GM18511 (cell line): ENCODE results near the gene RUBCNL.
"Not testable (repeated sequence)": the region's sequence is repeated elsewhere in the genome, so short reads cannot be mapped to it uniquely, and the experiment has no call there.

Source experiments
- ATAC-seq: cut with Tn5 transposase; IDR thresholded peaks from one replicate; pipeline ENCODE4 v1.9.1; 2021; ENCODE audit warnings: mild to moderate bottlenecking, moderate library complexity; ENCODE audit not compliant: unreplicated experiment

Gene RUBCNL

DNA sequence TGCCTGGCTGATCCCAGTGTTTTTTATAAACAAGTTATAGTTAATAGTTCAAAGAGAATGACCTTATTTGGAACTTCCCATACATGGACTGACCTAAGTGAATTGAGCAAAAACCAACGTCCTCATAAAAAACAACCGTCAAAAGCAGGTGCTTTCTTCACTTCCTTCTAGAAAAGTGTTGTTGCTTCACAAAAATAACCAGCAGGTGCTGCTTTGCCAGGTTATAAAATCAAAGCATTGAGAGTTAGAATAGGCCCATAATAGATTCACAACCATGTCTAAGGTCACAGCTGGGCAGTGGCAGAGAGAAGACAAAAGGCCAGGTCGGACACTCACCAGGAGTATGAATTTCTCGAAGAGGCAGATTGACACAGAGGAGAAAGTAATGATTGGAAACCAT, 9.5 kb downstream of the RUBCNL start:
- ATAC-seq = peak; percentile 40

DNA sequence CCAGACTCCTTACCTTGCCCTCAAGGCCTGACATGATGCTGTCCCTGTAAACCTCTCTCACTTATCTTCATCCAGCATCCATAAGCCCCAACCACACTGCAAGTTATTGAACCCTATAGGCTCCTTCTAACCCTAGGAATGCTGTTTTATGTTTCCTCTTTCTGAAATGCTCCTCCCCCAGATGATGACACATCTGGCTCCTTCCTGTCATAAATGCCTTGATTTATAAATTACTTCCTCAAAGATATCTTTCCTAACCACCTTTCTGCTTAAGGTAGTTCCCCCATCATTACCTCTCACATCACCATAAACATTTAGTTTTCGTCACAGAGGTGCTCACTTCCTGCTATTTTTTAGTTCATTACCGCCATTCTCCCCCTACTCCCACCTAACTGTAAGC, 12.3 kb downstream of the RUBCNL start:
- peak; percentile 38 for ATAC-seq

DNA sequence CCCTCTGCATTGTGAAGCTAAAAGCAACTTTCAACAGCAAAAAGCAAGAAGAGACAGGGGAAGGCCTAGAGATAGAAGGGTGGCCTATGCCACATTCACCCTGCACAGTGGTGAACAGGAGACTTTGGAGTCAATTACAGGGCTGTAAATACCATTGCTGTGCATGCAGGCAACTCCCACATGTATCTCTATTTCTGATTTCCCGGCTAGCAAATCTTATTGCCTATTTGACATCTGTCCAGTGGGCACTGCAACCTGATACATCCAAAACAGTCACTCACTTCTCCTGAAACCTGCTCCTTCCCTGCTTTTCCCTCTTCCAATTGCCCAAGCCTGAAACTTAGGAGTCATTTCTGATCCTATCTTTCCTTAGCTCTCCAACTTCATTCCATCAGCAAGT, 13.4 kb downstream of the RUBCNL start:
- ATAC-seq = no peak

DNA sequence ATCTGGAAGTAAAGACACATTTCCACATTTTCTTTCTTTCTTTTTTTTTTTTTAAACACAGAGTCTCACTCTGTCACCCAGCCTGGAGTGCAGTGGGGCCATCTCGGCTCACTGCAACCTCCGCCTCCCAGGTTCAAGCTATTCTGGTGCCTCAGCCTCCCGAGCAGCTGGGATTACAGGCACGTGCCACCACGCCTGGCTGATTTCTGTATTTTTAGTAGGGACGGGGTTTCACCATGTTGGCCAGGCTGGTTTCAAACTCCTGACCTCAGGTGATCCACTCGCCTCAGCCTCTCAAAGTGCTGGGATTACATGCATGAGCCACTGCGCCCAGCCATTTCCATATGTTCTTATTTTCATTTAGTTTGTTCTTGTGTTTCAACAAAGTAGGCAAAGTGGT, 14.1 kb downstream of the RUBCNL start:
- ATAC-seq = not testable (repeated sequence)

DNA sequence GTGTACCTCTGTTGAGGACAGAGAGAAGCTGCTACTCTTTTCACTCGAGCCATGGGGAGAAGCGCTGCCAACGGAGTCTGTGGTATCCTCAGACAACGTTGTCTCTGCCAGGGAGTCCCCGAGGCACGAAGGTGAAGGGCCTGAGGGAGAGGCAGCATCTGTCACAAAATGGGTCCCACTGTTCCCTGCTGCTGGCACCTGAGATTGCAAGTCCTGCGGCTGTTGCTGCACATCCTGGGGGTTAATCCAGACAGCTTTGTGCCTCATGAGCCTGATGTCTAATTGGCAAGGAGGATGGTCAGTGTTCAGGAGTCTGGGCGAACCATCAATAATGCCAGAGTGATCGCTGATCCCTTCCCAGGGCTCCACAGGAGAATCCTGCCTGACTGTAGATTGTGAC, 15.0 kb downstream of the RUBCNL start:
- ATAC-seq = no peak

DNA sequence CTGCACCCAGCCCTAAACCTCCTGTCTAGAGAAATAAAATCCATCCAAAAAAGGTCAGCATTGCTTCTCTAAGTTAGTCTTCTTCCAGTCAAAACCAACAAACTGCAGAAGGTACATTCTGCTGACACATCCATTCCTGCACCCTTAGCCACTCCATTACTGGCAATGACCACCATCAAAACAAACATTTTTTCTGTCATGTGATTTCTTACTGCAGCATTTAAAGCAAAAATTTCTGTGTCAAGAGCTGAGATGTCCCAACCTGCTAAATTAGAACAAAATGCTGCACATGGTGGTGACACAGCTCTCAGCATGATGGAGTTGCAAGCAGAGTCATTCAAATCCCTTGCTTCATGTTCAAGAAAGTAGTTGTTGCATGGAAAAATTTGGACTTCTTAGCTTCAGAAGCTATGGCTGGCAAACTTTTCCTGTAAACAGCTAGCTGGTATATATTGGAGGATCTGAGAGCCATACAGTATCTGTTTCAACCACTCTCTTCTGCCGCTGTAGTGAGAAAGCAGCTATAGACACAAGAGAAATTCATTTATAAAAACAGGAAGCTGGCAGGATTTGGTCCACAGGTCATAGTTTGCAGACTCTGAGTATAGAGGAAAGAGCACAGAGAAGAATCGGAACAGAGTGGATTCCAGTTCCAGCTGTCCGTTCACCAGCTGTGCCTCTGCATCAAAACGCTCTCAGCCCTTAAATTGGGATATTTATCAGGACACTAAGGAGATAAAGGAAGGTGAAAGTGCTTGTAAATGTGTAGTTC, 17.4 kb downstream of the RUBCNL start:
- peak; percentile 64 for ATAC-seq

DNA sequence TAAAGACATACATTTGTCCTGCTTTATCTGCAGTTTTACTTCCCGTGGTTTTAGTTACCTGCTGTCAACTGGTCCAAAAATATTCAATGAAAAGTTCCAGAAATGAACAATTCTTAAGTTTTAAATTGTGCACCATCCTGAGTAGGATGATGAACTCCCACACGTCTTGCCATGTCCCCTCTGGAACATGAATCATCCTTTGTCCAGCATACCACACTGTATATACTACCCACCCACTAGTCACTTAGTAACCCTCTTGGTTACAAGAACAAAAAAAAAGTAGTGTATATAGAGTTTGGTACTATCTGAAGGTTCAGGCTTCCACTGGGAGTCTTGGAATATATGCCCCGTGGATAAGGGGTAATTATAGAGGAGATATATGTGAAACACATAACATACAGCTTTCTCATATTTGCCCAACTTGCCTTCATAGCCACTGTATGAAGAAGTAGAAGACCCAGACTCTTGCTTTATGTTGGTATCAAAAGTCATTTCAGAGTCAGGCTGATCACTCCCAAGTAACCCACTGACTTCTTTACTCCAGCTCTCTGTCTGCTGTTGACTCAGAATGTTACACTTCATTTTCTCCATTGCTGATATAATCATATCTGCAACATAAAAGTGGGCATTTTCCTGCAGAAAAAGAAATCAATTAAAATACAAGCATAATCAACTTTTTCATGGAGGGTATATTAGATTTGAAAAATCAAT, 19.3 kb downstream of the RUBCNL start:
- no peak for ATAC-seq

DNA sequence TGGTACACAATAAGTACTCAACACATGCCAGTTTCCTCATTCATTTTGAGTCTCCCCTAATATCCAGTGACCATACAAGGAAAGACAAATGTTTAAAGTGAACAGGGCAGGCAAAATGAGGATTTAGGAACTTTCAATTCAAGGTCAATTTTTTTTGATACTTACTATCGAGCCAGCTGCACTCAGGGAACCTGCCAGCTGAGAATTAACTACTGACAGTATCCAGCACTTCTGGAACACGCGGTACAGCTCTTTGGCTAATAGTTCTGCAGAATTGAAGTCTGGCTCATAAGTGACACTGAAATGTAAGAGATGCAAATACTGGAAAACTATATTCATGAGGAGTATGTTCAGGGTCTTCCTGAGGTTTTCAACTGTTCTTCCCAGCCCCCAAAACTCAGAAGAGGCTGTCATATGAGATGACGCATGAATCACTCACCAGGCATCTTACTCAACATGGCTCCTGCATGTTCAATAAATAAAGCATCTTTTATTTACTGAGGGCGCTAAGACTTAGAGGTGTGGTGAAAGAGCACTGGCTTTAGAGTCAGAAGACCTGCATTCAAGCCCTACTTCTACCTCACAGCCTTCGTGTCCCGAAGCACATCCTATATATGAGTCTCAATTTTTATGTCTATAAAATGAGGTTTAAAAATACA, 25.6 kb downstream of the RUBCNL start:
- no peak for ATAC-seq

DNA sequence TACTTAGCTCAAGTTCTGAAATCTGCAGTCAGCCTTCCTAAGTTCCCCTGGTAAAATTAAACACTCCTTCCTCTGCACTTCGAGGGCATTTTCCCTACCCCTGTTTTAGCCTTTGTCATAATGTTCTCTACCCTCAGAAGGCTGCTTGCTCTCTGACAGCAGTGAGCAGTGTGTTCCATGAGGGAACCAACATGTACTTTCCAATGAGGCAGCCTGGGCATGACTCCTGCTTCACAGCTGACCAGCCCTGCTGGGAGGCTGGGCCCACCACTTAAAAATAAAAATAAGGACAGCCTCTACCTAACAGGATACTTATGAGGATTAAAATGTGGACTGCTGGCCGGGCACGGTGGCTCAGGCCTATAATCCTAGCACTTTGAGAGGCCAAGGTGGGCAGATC, 26.4 kb downstream of the RUBCNL start:
- ATAC-seq = no peak

DNA sequence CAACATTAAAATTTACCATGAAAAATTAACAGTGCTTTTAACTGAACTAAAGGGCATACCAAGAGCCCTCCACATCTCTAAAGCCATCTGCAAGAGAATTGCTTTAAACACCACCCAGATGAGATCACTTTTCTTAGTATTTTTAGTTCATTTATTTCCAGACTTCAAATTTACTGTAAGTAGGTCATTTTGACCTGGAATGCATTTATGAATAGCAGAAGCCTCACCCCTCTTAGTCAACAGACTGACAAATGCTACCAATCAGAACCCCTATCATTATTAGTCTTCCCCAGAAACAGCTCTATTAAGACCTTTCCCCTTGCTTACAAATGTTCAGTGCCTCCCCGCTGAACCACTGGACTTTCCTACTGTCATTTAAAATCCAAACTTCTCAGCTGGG, 27.3 kb downstream of the RUBCNL start:
- ATAC-seq = no peak

DNA sequence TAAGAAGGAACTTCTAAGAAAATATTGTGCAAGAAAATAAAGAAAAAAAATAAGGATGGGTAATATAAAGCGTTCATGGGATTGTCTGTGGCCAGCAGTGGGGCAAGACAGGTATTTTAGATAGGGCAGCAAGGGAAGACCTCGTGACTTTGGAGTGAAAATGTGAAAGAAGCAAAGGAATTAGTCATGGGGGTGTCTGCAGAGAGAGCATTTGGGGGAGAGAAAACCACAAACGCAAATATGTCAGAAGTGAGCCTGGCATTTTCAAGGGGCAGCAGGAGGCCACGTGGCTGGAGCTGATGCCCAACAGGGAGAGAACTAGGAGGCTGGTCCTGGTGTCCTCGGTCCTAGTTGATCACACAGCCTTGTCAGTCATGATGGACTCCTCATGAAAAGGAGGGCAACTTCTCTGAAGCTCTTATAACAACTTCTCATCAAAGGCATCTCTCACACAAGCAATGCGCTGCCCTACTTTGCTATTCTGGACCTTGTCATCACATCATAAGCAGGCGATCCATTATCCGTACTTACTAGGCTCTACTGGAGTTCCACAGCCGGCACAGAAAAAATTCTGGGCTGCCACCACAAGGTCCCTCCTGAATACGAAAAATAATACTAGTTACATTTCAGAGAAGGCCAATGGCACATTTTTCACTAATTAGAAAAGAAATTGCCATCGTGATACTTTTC, 31.0 kb downstream of the RUBCNL start:
- ATAC-seq = no peak

DNA sequence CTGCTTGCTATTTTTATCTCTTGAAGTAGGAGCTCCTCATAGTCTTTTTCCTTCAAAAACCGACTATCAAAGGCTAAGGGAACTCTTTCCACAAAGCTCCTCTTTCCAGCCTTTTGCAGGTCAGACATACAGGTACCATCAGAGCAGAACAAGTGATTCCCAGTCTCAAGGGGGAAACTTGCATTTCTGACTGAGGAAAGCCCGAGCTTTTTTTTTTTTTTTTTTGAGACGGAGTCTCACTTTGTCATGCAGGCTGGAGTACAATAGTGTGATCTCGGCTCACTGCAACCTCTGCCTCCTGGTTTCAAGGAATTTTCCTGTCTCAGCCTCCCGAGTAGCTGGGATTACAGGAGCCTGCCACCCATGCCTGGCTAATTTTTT, 32.0 kb downstream of the RUBCNL start:
- ATAC-seq = no peak

DNA sequence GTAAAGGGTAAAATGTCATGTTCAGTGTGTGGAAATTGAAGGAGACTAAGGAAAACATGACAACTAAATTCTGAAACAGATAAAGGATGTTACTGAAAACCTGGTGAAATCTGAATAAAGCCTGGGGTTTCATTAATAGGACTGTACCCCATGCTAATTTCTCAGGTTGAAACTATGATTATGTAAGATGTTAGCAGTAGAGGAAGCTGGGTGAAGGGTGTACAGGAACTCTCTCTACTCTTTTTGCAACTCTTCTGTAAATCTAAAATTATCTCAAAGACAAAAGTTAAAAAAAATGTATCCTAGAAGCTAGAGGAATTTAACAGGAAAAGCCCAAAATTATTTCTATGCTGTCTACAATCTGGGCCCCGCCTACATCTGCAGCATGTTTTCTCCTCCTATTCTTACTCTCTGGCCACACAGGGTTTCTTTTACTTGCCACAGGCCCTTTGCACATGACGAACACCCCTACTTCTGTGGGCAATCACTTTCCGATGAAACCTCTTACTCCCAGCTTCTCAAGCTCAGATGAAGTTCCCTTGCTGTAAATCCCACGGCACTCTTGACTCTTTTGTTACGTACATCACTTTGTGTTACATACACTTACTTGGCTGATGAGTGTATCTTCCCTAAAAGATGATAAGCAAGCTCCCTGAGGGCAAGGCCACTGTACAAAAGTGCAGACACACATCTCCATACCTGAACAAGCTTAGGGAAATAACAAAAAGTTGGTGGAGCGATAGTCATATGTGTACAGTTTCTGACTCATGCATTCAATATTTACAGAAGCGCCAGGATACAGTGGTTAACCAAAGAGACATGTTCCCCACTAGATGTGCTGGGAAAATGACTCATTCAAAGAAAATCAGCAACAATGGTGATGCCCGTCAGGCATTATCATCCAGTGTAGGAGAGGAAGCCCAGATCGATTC, 32.6 kb downstream of the RUBCNL start:
- ATAC-seq = no peak

DNA sequence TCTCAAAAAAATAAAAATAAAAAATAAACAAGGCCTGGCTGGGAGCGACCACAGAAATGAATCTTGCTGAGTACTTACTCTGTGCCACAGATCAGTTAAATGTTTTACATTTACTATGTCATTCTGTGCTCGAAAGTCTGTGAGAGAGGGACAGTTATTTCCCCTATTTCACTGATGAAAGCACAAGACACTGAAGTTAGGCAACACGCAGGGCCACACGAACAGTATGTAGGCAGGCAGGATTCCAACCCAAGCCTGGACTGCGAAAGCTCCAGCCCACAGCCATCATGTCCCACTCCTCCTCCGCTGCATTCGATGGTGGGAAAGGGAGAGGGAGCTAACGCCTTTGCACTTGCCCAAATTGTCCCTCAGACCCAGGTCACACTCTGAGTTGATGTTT, 34.2 kb downstream of the RUBCNL start:
- no peak for ATAC-seq

DNA sequence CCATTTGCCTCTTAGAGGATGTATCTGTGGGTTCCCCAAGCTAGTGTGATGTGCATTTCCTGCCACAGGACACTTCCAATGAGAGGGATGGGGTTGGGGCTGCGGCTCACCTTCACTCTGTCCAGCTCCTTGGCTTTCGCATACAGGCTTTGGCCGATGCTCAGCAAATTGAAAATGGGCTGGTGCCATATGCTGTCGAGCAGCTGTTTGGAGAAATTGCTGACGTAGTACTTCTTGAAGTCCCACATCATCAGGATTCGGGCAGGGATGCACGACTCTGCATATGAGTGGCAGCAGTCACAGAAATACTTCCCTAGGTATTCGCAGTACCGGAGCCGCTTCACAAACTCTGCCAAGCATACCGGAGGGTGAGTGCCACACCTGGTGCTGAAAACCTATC, 37.0 kb downstream of the RUBCNL start:
- no peak for ATAC-seq

DNA sequence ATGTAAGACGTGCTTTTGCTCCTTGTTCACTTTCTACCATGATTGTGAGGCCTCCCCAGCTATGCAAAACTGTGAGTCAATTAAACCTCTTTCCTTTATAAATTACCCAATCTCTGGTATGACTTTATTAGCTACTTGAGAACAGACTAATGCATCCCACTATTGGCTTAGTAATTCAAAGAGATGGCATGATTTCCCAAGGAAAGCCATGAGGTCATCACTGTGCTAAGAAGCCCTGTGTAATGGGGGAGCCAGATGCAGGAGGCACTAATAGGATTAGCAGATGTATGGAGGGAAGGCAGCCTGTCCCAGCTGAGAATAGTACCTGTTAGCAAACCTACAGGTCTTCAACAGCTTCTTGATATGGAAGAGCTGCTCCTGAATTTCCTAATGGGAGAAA, 38.1 kb downstream of the RUBCNL start:
- no peak for ATAC-seq

DNA sequence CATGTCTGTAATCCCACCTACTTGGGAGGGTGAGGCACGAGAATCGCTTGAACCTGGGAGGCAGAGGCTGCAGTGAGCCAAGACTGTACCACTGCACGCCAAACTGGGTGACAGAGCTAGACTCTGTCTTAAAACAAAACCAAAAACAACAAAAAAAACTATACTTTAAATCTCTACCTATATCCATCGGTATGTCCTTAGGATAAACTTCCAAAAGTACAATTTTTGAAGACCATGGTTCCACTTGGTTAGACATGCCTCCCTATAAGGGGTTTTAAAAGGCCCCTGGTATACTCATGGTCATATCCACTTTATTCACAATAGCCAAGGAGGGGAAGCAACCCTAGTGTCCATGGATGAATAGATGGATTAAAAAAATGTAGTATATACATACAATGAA, 39.8 kb downstream of the RUBCNL start:
- no peak for ATAC-seq

DNA sequence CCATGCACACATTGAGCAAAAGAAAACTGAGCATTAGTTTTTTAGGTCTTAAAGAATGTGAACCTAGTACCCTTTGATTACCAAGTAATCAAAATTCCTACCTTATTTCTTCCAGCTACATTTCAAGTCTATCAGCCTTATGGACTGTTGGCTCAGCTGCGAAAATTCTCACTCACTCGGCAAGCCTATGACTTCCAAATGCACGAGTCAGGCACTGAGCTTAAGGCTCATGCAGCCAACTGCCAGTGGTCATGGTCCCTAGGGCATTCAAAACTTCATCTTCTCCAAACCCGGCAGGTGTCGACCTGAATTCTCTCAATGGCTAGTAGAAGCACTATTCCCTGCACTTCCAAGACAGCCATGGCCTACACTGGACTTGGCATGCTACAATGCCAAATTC, 41.2 kb downstream of the RUBCNL start:
- ATAC-seq = no peak

DNA sequence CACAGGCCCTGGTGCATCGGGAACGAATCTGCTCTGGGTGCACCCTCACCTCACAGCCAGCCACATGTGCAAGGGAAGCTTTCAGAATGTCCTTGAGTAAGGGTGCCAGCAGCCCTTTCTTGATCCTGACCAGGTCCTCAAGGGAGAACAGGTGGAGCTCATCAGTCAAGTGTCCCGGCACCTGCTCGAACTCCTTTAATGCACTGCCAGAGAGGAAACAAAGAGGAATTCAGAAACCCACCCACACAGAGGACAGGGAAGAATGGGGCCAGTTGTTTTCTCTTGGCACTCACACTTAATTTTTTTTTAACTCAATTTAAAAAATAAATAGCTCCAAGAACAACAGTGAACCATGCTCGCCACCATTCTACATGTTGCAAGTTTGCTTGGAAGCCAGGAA, 41.7 kb downstream of the RUBCNL start:
- ATAC-seq = no peak

DNA sequence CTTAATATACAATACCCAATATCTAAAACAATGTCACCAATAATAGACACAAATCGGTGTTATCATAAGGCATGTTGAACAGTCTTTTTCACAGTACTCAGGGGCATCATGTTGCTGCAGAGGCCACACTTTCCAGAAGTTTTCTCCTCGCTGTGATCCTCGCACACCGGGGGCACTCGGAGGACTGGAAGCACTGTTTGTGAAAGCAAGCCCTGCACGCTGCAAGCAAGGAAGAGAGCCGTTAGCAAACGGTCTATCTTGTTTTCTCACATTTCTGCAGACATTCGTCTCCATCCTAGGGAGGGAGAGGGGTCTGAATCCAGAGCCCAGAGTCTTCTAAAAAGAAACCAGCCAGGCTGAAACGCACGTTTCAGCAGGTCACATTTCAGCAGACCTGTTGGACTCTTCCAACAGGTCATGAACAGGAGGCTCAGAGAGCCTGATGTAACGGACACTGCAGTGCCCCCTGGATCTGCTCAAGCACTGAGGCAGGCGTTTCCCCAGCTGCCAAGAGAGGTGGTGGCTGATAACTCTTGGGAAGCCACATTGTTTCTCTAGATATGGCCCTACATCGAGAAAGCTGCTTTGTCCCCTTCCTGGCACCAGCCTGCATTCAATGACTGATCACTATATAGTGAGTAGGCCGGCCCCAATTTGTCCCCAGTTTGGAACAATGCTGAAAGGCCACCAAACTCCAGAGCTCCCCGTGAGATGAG, 43.6 kb downstream of the RUBCNL start:
- ATAC-seq = no peak
